Gastrocnemius medialis (tissue), 4 donors: ENCODE results near the gene SRPX.

Experiments
- CTCF ChIP-seq, 5 experiments: fragments of 450-650 bp in 3 of 5; fragments of 200-600 bp in 2 of 5; sonication (generic) in 2 of 5; IDR thresholded peaks in 4 of 5; conservative IDR thresholded peaks in 1 of 5; 1 replicate in 4 of 5; 2 replicates in 1 of 5; pipeline ENCODE4 v1.5.1; 2016 to 2019; ENCODE audit warnings: antibody characterized with exemption in 5 of 5, mild to moderate bottlenecking in 3 of 5, moderate library complexity in 3 of 5
- POLR2A ChIP-seq, 2 donors: fragments of 450-650 bp; IDR thresholded peaks; one replicate each; pipeline ENCODE4 v1.6.1; 2017; ENCODE audit warnings: antibody characterized with exemption in 2 of 2, mild to moderate bottlenecking in 2 of 2, moderate library complexity in 2 of 2

GRCh38 chrX:38260231-38260630 is 39.6 kb upstream of the SRPX start:
- TF ChIP-seq CTCF (IDR thresholded peaks at IDR 0.05 in 4 of 5, conservative IDR thresholded peaks at IDR 0.05 in 1 of 5) (no peak), POLR2A (IDR thresholded peaks at IDR 0.05) (no peak)
